GM12878 (cell line): ENCODE data around the gene ABCA2.

Experiments
- BHLHE40 ChIP-seq, 2 experiments: fragments of 450-650 bp in 1 of 2; IDR thresholded peaks; 2 replicates each; pipeline ENCODE4 v1.6.1; 2011 to 2017; ENCODE audit warnings: low read depth in 2 of 2, borderline replicate concordance in 1 of 2, improper control_type of control experiment in 1 of 2, low read length in 1 of 2, mild to moderate bottlenecking in 1 of 2
- CREM ChIP-seq: IDR thresholded peaks from 2 replicates; pipeline ENCODE4 v1.6.1; 2014; ENCODE audit warnings: antibody characterized with exemption, low read depth
- CTCF ChIP-seq, 3 experiments: IDR thresholded peaks in 2 of 3; conservative IDR thresholded peaks in 1 of 3; 2 replicates each; pipeline ENCODE4 v1.5.1; 2011; ENCODE audit warnings: low read depth in 3 of 3, low read length in 3 of 3, mild to moderate bottlenecking in 3 of 3, control low read depth in 2 of 3, moderate library complexity in 2 of 3, inconsistent platforms in 1 of 3, mixed read lengths in 1 of 3; ENCODE audit not compliant: control insufficient read depth in 2 of 3, insufficient read depth in 1 of 3; ENCODE audit errors: extremely low read depth in 1 of 3
- JUNB ChIP-seq: IDR thresholded peaks from 2 replicates; pipeline ENCODE4 v1.6.1; 2016; ENCODE audit warnings: antibody characterized with exemption, mild to moderate bottlenecking
- PAX5 ChIP-seq: IDR thresholded peaks from 2 replicates; pipeline ENCODE4 v1.6.1; 2011; ENCODE audit warnings: low read depth, low read length, borderline replicate concordance
- POLR2AphosphoS5 ChIP-seq: IDR thresholded peaks from 2 replicates; pipeline ENCODE4 v1.6.1; 2011; ENCODE audit warnings: mild to moderate bottlenecking, low read length, inconsistent platforms
- RAD21 ChIP-seq: IDR thresholded peaks from 2 replicates; pipeline ENCODE4 v1.6.1; 2011; ENCODE audit warnings: mild to moderate bottlenecking, low read depth, low read length, moderate library complexity; ENCODE audit not compliant: insufficient read depth
- SIX5 ChIP-seq: IDR thresholded peaks from 2 replicates; pipeline ENCODE4 v1.6.1; 2011; ENCODE audit warnings: mild to moderate bottlenecking, low read depth, low read length, moderate library complexity; ENCODE audit not compliant: severe bottlenecking
- SMC3 ChIP-seq: IDR thresholded peaks from 2 replicates; pipeline ENCODE4 v1.6.1; 2011; ENCODE audit warnings: low read length, improper control_type of control experiment, borderline replicate concordance
- SRF ChIP-seq, 2 experiments: IDR thresholded peaks; 2 replicates each; pipeline ENCODE4 v1.6.1; 2011; ENCODE audit warnings: low read depth in 2 of 2, low read length in 2 of 2, mild to moderate bottlenecking in 1 of 2, moderate library complexity in 1 of 2
- TBL1XR1 ChIP-seq: IDR thresholded peaks from 2 replicates; pipeline ENCODE4 v1.6.1; 2012; ENCODE audit warnings: low read depth, low read length, improper control_type of control experiment
- YY1 ChIP-seq: IDR thresholded peaks from 2 replicates; pipeline ENCODE4 v1.6.1; 2011; ENCODE audit warnings: low read depth, mild to moderate bottlenecking, low read length
- ZBTB33 ChIP-seq: fragments of 450-650 bp; IDR thresholded peaks from 2 replicates; pipeline ENCODE4 v1.6.1; 2017; ENCODE audit warnings: mild to moderate bottlenecking

GRCh38 chr9:136958898-136959850 is 68.9 kb downstream of the ABCA2 start:
- TF ChIP-seq CTCF (IDR thresholded peaks at IDR 0.05 in 2 of 3, conservative IDR thresholded peaks at IDR 0.05 in 1 of 3; ENCODE audit: control insufficient read depth in 2 of 3, extremely low read depth in 1 of 3, insufficient read depth in 1 of 3, low read depth in 3 of 3, low read length in 3 of 3) (no peak), TBL1XR1 (no peak), JUNB (no peak), POLR2AphosphoS5 (no peak), CREM (no peak), PAX5 (no peak), RAD21 (no peak), SMC3 (no peak), SRF (IDR thresholded peaks at IDR 0.05; ENCODE audit: low read depth in 2 of 2, low read length in 2 of 2) (no peak), YY1 (no peak), ZBTB33 (no peak), SIX5 (no peak), BHLHE40 (IDR thresholded peaks at IDR 0.05; ENCODE audit: borderline replicate concordance in 1 of 2, low read depth in 2 of 2, low read length in 1 of 2) (no peak)
